Fibroblast of lung (primary cell): ENCODE data around the gene OR2G3. TPM values are rescaled to one million over a fixed set of nuclear protein-coding genes. Genes with fewer than 3 reads are reported as not detected.

ENCODE experiments used
- DNase-seq, 2 donors: peaks; one replicate each; pipeline versions ENCODE4 v3.0.0 to v3.0.0-alpha.2; 2010; ENCODE audit warnings: low read depth in 2 of 2
- H2AFZ ChIP-seq: 2 replicates; pipeline ENCODE4 v1.5.1; 2012; ENCODE audit warnings: low read length, control low read depth, inconsistent platforms
- H3K27ac ChIP-seq: 2 replicates; pipeline ENCODE4 v1.5.1; 2011; ENCODE audit warnings: low read length, control low read depth; ENCODE audit not compliant: insufficient read depth
- H3K27me3 ChIP-seq: 2 replicates; pipeline ENCODE4 v1.5.1; 2011; ENCODE audit warnings: mild to moderate bottlenecking, low read length; ENCODE audit not compliant: control insufficient read depth, insufficient read depth
- H3K36me3 ChIP-seq: 2 replicates; pipeline ENCODE4 v1.5.1; 2011; ENCODE audit warnings: low read length; ENCODE audit not compliant: control insufficient read depth, insufficient read depth
- H3K4me1 ChIP-seq: 2 replicates; pipeline ENCODE4 v1.5.1; 2011; ENCODE audit warnings: low read length; ENCODE audit not compliant: control insufficient read depth, insufficient read depth; ENCODE audit errors: extremely low read depth
- H3K4me2 ChIP-seq: 2 replicates; pipeline ENCODE4 v1.5.1; 2011; ENCODE audit warnings: low read length, control low read depth; ENCODE audit not compliant: insufficient read depth; ENCODE audit errors: extremely low read depth
- H3K4me3 ChIP-seq, 4 experiments: fragments of 200-600 bp in 1 of 4; sonication (generic) in 1 of 4; replicated peaks in 1 of 4; 2 replicates each; pipeline ENCODE4 v1.5.1; 2011 to 2016; ENCODE audit warnings: low read length in 4 of 4, low read depth in 3 of 4, mild to moderate bottlenecking in 3 of 4, control low read depth in 2 of 4, inconsistent platforms in 1 of 4, mixed read lengths in 1 of 4; ENCODE audit not compliant: insufficient read depth in 1 of 4; ENCODE audit errors: control extremely low read depth in 1 of 4
- H3K79me2 ChIP-seq: 2 replicates; pipeline ENCODE4 v1.5.1; 2012; ENCODE audit warnings: mild to moderate bottlenecking, low read length, inconsistent platforms; ENCODE audit not compliant: control insufficient read depth, insufficient read depth
- H3K9ac ChIP-seq: 2 replicates; pipeline ENCODE4 v1.5.1; 2011; ENCODE audit warnings: mild to moderate bottlenecking, low read length, control low read depth; ENCODE audit not compliant: insufficient read depth
- H3K9me3 ChIP-seq: 2 replicates; pipeline ENCODE4 v1.5.1; 2012; ENCODE audit warnings: low read depth, low read length; ENCODE audit not compliant: control insufficient read depth, insufficient read depth
- H4K20me1 ChIP-seq: 2 replicates; pipeline ENCODE4 v1.5.1; 2011; ENCODE audit warnings: low read length; ENCODE audit not compliant: control insufficient read depth, insufficient read depth; ENCODE audit errors: extremely low read depth
- CTCF ChIP-seq, 2 donors: IDR thresholded peaks in 1 of 2; conservative IDR thresholded peaks in 1 of 2; 1 replicate in 1 of 2; 2 replicates in 1 of 2; pipeline ENCODE4 v1.5.1; 2011 to 2012; ENCODE audit warnings: low read length in 2 of 2, control low read depth in 1 of 2, inconsistent platforms in 1 of 2, low read depth in 1 of 2, mild to moderate bottlenecking in 1 of 2
- EZH2 ChIP-seq: IDR thresholded peaks from 2 replicates; pipeline ENCODE4 v1.5.1; 2012; ENCODE audit warnings: low read length, control low read depth, mild to moderate bottlenecking; ENCODE audit errors: missing control alignments
- polyA minus RNA-seq: library from RNA; depleted of rRNA, polyadenylated mRNA; stranded (reverse); fragments of >200 nt; gene quantifications from 2 replicates; pipeline ENCODE4 v1.2.3, GENCODE V29; 2011; ENCODE audit warnings: low replicate concordance
- polyA plus RNA-seq, 2 donors: library from polyadenylated mRNA; depleted of rRNA in 1 of 2; stranded (reverse) in 1 of 2; unstranded in 1 of 2; fragments of >200 nt; gene quantifications; 2 replicates each; pipeline ENCODE4 v1.2.1, GENCODE V29; 2011 to 2012; ENCODE audit warnings: missing spikeins in 1 of 2
- total RNA-seq: library from RNA; depleted of rRNA; stranded (reverse); fragments of >200 nt; gene quantifications from 2 replicates; pipeline ENCODE4 v1.2.1, GENCODE V29; 2014

Gene OR2G3
- total RNA-seq, result not detected in 2 replicates
- not detected in 2 replicates for polyA plus RNA-seq
- polyA plus RNA-seq (2012), result not detected in 2 replicates
- not detected in 2 replicates for polyA minus RNA-seq

GRCh38 chr1:247605286-247605685 lies at the start of gene OR2G3:
TSS of gene OR2G3 (plus strand) at chr1:247605586. CDS start at chr1:247605586, 0 bp downstream.
- Histone ChIP-seq H3K4me2 (no peak within 1 kb of the TSS), H3K9me3 (no peaks in the 10 kb centered on the region), H3K9ac (no peak within 1 kb of the TSS), H3K4me1 (no peaks in the 10 kb centered on the region), H3K4me3 (no peak within 1 kb of the TSS), H3K27ac (no peak within 1 kb of the TSS), H3K36me3 (no peaks in the 10 kb centered on the region), H3K79me2 (no peaks in the 10 kb centered on the region), H2AFZ (no peak within 1 kb of the TSS), H4K20me1 (no peaks in the 10 kb centered on the region), H3K27me3 (no peaks in the 10 kb centered on the region)
- no peak for DNase-seq
- TF ChIP-seq EZH2, result no peak
- TF ChIP-seq CTCF (conservative IDR thresholded peaks at IDR 0.05 in 1 of 2, IDR thresholded peaks at IDR 0.05 in 1 of 2; ENCODE audit: low read depth in 1 of 2, low read length in 2 of 2), result no peak

GRCh38 chr1:247557926-247558674 lies 47.3 kb upstream of the OR2G3 start:
- Histone ChIP-seq H3K4me1 (no peaks in the 10 kb centered on the region), H3K4me2 (no peak overlapping the region), H3K27me3 (no peaks in the 10 kb centered on the region), H3K4me3 (no peak overlapping the region), H3K9ac (no peak overlapping the region), H3K9me3 (no peaks in the 10 kb centered on the region), H4K20me1 (no peaks in the 10 kb centered on the region), H3K79me2 (no peaks in the 10 kb centered on the region), H3K36me3 (no peaks in the 10 kb centered on the region), H2AFZ (no peak overlapping the region), H3K27ac (no peak overlapping the region)
- DNase-seq, result no peak
- no peak for TF ChIP-seq EZH2
- no peak for TF ChIP-seq CTCF (conservative IDR thresholded peaks at IDR 0.05 in 1 of 2, IDR thresholded peaks at IDR 0.05 in 1 of 2; ENCODE audit: low read depth in 1 of 2, low read length in 2 of 2)

GRCh38 chr1:247561711-247562110 lies 43.7 kb upstream of the OR2G3 start:
- H3K9ac ChIP-seq, result no peak overlapping the region
- no peaks in the 10 kb centered on the region for H3K27me3 ChIP-seq
- TF ChIP-seq CTCF (conservative IDR thresholded peaks at IDR 0.05 in 1 of 2, IDR thresholded peaks at IDR 0.05 in 1 of 2; ENCODE audit: low read depth in 1 of 2, low read length in 2 of 2) (no peak), EZH2 (no peak)
- H3K4me1 ChIP-seq, result no peaks in the 10 kb centered on the region
- no peak overlapping the region for H2AFZ ChIP-seq
- no peaks in the 10 kb centered on the region for H3K9me3 ChIP-seq
- no peaks in the 10 kb centered on the region for H4K20me1 ChIP-seq
- H3K36me3 ChIP-seq, result no peaks in the 10 kb centered on the region
- no peak for DNase-seq
- H3K4me2 ChIP-seq, result no peak overlapping the region
- H3K27ac ChIP-seq, result no peak overlapping the region
- no peak overlapping the region for H3K4me3 ChIP-seq
- no peaks in the 10 kb centered on the region for H3K79me2 ChIP-seq
